ENCODE measurements around the gene ARMC8.

DNA sequence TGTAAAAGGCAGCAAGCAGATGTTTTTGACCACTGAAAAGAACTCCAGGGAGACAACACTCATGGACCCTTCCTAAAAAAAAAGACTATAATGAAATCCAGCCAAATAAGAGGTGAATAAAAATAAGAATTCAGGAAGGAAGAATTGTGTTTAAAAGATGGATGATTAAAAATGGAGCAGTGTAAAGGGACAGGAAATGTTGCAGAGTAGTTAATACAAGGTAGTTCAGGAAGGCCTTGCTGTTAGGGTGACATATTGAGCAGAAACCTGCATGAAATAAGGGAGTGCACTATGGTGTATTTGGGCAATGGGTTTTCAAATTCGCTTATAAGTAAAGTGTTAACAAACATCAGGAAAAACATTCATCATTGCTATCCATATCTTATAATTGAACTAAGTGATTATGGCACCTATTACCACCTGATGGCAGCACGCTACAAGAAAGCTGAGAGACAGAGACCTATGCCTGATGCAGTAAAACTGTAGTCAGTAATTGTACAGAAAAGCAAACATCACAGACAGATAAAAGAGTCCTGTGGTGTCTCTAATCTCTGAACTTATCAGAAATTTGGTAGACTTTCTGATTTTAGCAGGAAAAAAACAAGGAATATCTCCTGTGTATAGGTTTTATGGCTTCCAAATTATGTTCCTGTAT, 6.6 kb upstream of the ARMC8 start:
- TF ChIP-seq POLR2A (IDR thresholded peaks at IDR 0.05) = no peak
- TF ChIP-seq, protein P1, sequence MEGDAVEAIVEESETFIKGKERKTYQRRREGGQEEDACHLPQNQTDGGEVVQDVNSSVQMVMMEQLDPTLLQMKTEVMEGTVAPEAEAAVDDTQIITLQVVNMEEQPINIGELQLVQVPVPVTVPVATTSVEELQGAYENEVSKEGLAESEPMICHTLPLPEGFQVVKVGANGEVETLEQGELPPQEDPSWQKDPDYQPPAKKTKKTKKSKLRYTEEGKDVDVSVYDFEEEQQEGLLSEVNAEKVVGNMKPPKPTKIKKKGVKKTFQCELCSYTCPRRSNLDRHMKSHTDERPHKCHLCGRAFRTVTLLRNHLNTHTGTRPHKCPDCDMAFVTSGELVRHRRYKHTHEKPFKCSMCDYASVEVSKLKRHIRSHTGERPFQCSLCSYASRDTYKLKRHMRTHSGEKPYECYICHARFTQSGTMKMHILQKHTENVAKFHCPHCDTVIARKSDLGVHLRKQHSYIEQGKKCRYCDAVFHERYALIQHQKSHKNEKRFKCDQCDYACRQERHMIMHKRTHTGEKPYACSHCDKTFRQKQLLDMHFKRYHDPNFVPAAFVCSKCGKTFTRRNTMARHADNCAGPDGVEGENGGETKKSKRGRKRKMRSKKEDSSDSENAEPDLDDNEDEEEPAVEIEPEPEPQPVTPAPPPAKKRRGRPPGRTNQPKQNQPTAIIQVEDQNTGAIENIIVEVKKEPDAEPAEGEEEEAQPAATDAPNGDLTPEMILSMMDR (IDR thresholded peaks at IDR 0.05) = peak; percentile 48 to 60 (median 52)
